ENCODE data around the gene ATP1B1.

The ATP1B1 gene

DNA sequence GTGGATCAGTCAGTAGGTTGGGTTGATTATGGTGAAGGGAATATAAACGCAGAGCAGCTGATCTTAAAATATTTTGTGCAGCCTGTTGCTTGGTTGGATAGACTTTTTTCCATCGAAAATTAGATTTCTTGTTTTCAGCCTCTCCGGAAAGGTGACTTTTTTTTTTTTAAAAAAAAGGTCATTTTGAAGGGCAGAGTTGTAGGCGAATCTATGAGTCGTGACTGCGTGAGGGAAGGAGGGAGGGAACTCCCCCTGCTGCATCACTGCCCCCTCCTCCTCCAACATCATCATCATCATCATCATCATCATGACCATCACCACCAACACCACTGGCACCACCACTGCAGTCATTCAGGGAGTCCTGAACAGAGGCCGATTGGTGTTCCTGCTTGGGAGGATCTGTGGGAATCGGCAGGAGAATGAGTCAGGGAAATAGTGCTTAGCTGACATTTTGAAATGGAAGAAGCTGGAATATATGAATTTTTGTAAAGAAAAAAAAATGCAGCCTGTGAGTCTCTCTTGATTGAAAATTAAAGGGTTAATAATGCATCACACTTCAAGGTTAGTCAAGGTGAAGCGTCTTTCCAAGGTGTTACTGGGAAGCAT lies 1.2 kb downstream of the ATP1B1 start:
- DNase-seq (ENCODE audit: extremely low spot score): no peak
- ChIA-PET CTCF (interaction anchor here (1.3 to 3.0 kb wide), 6 partner anchors 12 to 765 kb away, joined by 3 to 9 read pairs (median 4); no protein-coding TSS in a partner anchor), POLR2A (interaction anchor here (0.6 kb wide), 1 partner anchor 363 kb away, joined by 3 read pairs; no protein-coding TSS in a partner anchor)

DNA sequence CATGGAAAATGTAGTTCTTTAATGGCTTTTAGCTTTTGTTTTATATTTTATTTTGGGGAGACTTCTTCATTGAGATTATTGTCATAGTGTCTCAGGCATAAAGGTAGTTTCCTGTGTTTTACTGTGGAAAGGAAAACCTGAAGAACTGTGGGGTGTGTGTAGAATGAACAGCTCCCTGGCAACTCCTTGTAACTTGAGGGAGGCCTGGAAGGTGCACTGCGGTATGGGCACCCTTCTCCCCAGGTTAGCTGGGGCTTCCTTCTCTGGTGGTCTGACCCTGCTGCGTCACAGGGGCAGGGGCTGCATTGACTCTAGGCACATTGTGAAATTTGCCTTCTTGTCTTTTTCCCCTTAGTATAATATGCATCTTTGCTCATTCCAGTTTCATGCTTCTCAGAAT lies 1.7 kb downstream of the ATP1B1 start:
- TF ChIP-seq, protein P1, sequence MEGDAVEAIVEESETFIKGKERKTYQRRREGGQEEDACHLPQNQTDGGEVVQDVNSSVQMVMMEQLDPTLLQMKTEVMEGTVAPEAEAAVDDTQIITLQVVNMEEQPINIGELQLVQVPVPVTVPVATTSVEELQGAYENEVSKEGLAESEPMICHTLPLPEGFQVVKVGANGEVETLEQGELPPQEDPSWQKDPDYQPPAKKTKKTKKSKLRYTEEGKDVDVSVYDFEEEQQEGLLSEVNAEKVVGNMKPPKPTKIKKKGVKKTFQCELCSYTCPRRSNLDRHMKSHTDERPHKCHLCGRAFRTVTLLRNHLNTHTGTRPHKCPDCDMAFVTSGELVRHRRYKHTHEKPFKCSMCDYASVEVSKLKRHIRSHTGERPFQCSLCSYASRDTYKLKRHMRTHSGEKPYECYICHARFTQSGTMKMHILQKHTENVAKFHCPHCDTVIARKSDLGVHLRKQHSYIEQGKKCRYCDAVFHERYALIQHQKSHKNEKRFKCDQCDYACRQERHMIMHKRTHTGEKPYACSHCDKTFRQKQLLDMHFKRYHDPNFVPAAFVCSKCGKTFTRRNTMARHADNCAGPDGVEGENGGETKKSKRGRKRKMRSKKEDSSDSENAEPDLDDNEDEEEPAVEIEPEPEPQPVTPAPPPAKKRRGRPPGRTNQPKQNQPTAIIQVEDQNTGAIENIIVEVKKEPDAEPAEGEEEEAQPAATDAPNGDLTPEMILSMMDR (IDR thresholded peaks at IDR 0.05; ENCODE audit: control extremely low read depth, extremely low read depth, low read depth, missing control alignments): no peak
- POLR2A ChIA-PET: no interaction called here
- CTCF ChIA-PET: interaction anchor here (1.0 to 3.0 kb wide), 9 partner anchors 12 to 766 kb away, joined by 3 to 9 read pairs (median 4); no protein-coding TSS in a partner anchor
- DNase-seq (ENCODE audit: extremely low spot score): no peak

More for the DNA sequence above, 1.2 kb downstream of the ATP1B1 start:
- TF ChIP-seq, protein P1 (IDR thresholded peaks at IDR 0.05; ENCODE audit: control extremely low read depth, extremely low read depth, low read depth, missing control alignments): no peak

DNA sequence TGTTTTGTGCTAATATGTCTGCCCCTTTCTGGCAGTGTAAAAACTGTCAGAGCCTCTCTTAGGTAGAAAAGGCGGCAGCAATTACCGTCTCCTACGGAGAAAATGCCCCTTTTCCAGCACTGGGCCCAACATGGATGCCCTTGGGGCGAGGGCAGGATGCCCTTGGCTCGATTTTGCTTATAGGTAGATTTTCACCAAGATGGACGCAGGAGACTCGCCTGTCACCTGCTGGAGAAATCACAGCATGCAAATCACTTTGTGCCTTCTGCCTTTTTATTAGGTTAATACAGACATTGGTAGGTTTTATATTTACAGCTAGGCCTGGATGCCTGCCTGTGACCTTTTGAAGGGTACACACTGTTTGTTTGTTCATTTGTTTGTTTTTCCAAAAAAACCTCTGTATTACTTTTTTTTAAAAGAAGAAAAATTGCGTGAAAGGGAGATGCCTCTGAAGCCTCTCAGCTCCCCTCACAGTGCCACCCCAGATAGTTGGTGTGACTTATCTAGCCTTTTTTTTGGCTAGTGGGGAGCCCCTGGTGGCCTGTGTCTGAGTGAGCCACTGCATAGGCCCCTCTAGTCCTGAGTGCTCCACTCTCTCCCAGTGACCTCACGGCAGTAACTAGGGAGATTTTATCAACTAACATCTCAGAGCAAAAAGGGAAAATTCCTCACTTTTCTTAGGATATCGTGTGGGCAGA lies 2.5 kb downstream of the ATP1B1 start:
- POLR2A ChIA-PET: no interaction called here
- CTCF ChIA-PET: interaction anchor here (0.8 to 5.0 kb wide), 10 partner anchors 9 to 766 kb away, joined by 3 to 25 read pairs (median 4); no protein-coding TSS in a partner anchor
- peak; percentile 45 for DNase-seq (ENCODE audit: extremely low spot score)
- TF ChIP-seq, protein P1 (IDR thresholded peaks at IDR 0.05; ENCODE audit: control extremely low read depth, extremely low read depth, low read depth, missing control alignments): peak; percentile 59

DNA sequence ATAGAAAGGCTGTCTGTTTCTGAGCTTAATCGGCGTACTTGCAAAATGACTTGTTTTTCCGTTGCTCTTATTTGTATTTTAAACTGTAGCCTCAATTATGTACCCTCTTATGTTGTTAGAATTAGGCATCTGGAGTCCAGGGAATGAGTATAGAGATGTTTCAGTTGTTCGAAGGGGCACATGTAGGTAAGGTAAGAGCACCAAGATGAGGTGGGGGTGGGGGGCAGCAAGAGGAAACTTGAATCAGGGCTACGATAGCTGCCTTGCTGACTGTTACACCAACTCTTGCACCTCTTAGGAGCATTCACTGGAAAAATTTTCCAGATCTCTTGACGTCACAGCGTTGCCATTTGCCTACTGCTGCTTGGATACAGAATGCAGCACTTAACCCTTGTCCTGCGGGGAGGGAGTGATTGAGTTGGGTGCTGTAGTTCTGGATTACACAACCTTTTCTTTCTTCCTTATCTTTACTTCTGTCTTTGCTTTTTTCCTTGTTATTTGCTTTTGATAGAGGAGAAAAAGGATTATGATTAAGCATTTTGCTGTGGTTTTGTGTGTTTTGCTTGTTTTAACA lies 3.2 kb downstream of the ATP1B1 start:
- no peak for DNase-seq (ENCODE audit: extremely low spot score)
- ChIA-PET CTCF (interaction anchor here (0.8 to 5.0 kb wide), 8 partner anchors 8 to 474 kb away, joined by 3 to 25 read pairs (median 4); no protein-coding TSS in a partner anchor), POLR2A (no interaction called here)
- TF ChIP-seq, protein P1 (IDR thresholded peaks at IDR 0.05; ENCODE audit: control extremely low read depth, extremely low read depth, low read depth, missing control alignments): no peak

DNA sequence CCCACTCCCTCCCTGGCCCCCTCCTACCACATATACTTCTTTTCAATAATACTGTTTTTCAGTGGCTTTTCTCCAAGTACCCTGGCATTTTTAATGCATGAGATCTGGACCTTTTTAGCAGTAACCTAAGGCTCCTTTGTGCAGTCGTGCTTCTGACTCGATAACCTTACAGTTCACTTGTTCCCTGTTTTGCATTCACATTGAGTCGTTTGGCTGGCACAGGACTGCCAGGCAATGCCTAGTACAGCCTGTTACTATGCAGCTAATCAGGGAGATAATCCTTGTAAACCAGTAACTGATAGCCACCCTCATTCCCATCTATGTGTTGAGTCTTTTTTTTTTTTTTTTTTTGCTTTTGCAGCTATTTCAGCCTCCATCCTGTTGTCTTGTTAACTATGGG lies 3.7 kb downstream of the ATP1B1 start:
- POLR2A ChIA-PET: interaction anchor here (0.8 kb wide), 1 partner anchor 10 kb away, joined by 3 read pairs; no protein-coding TSS in a partner anchor
- no peak for DNase-seq (ENCODE audit: extremely low spot score)
- CTCF ChIA-PET: interaction anchor here (0.8 to 5.0 kb wide), 10 partner anchors 7 to 767 kb away, joined by 3 to 25 read pairs (median 4); no protein-coding TSS in a partner anchor
- TF ChIP-seq, protein P1 (IDR thresholded peaks at IDR 0.05; ENCODE audit: control extremely low read depth, extremely low read depth, low read depth, missing control alignments): no peak

All from GM10248 (cell line).